GM19239 (cell line): ENCODE data around the gene ARAP2.

Experiments used
- DNase-seq: peaks from one replicate; pipeline ENCODE4 v3.0.0; 2011; ENCODE audit warnings: low spot score; ENCODE audit not compliant: insufficient read length
- FAIRE-seq: peaks from 2 replicates; lab custom pipeline; 2011; peaks lifted over from hg19 to GRCh38; lab: Jason Lieb, UNC

The ARAP2 gene

DNA sequence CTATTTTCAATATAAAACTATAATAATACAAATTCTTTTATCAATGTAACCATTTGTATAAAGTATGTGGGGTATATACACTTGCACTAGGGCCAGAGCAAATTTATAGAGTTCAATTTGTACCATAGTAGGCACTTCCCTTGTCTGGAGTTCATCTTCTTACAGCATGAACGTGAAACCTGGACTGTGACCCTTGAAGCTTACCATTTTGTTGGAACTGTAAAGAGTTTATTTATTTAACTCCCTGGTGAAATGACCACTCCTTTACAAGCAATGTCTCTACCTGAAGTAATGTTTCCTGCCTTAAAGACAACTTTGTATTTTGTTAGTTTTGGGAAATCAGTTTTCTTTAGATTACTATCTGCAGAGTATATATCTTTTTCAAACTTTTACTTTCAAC lies 188.2 kb downstream of the ARAP2 start:
- FAIRE-seq = no peak
- no peak for DNase-seq

DNA sequence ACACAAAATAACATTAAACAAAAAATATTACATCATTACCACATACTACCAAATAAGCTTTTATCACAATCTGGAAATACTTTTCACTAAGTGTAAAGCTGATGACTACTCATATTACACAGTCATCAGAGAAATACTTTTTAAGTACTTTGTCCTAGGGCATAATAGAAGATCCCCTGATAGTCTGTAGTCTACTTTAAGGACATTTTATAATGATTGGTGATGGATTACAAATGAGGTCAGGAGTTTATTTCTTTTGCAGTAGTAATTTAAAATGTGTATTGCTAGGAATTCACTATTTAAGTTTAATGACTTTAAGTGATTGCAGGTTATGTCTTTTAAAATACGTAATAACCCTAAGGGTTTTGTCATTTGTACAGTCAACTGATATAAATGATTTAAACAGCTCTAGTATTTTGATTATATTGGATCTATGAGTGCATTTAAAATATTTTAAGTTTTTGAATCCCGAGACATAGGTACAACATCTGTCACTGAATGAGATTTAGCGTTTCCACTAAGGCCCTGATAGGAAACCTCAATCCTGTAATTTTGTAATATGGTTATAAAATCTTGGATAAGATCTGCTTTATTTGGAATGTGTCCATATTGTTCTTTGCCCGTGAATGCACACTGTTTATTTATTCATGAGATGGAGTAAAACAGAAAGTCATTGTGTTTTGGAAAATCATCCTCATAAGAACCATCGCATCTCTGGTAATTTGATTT lies 189.5 kb downstream of the ARAP2 start:
- FAIRE-seq (no peak), DNase-seq (no peak)

DNA sequence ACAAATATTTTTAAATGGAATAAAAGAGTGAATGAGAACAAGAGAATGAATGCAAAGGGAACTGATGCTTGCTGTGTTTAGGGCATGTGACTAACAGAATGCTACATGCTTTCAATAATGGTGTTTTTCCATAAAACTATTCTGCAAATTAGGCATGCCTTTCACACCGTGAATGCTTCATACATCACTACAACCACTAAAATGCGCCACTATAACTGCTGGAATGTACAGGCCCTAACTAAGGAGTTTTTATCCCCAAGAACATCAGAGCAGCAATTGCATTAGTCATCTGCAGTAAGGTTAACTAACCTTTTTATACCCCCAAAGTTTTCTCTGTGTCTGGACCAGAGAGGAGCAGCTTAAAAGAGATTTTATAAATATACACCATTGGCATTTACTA lies 190.4 kb downstream of the ARAP2 start:
- no peak for DNase-seq

DNA sequence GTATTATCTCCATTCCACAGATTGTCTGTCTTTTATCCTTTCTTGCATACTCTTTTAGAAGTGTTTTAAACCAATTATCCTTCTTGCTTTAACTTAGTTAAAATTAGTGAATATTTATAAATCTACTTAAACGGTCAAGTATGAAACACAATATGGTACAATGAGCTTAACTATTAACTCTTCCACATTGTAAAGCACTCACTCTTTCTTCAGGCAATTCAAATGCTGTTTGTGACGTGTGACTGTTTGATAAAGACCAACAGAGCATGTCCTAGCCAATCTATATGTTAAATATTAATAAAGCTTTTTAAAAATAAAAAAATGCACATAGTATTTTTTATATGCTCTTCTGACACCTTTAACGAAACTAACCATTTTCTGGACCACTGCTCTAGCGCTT lies 192.7 kb downstream of the ARAP2 start:
- no peak for FAIRE-seq
- DNase-seq = no peak

More for the DNA sequence above, 190.4 kb downstream of the ARAP2 start:
- FAIRE-seq = no peak

DNA sequence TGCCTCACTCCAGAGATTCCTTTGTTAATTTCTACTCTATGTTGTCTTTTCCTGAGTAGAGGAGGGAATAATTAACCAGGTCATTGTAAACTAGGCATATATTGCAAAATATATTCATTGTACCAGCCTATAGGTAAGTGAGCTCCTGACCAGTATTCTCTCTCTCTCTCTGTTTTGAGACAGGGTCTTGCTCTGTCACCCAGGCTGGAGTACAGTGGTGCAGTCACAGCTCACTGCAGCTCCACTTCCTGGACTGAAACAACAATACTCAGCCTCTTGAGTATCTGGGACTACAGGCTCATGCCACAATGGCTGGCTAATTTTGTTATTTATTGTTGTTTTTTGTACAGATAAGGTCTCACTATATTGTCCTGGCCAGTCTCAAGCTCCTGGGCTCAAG lies 198.3 kb downstream of the ARAP2 start:
- DNase-seq (no peak), FAIRE-seq (no peak)

DNA sequence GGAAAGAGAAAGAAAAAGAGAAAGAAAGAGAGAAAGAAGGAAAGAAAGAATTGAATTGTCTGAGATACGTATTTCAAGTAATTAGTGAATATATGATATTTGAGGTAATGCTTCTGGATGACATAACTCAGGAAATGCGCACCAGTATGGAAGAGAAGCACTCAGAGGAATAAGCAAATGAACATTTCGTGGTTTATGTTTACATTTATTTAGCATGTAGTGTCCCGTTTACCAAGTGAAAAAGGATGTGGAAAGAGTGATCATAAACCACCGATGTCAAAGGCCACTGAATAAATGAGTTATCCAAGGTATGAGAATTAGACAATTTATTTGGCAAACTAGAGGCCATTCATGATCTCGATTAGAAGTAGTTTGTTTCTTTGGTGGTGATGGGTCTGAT lies 200.4 kb downstream of the ARAP2 start:
- no peak for DNase-seq
- FAIRE-seq = no peak

DNA sequence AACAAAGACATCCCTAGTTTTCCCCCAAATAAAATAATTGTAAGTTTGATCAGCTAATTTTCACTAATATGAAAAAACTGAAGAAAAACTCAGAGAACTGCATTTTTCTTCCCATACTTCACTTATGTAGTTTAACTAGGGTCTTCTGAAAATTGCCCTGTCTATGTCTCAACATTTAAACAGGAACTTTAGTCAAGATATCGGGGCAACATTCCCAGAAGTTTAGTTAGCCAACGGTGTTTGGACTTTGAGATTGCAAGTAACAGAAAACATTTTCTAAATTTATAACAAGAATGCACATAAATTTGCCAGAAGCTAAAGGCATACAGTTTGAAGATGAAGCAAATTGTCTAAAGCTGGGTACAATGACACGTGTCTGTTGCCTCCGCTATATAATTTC lies 201.1 kb downstream of the ARAP2 start:
- FAIRE-seq (no peak), DNase-seq (no peak)

DNA sequence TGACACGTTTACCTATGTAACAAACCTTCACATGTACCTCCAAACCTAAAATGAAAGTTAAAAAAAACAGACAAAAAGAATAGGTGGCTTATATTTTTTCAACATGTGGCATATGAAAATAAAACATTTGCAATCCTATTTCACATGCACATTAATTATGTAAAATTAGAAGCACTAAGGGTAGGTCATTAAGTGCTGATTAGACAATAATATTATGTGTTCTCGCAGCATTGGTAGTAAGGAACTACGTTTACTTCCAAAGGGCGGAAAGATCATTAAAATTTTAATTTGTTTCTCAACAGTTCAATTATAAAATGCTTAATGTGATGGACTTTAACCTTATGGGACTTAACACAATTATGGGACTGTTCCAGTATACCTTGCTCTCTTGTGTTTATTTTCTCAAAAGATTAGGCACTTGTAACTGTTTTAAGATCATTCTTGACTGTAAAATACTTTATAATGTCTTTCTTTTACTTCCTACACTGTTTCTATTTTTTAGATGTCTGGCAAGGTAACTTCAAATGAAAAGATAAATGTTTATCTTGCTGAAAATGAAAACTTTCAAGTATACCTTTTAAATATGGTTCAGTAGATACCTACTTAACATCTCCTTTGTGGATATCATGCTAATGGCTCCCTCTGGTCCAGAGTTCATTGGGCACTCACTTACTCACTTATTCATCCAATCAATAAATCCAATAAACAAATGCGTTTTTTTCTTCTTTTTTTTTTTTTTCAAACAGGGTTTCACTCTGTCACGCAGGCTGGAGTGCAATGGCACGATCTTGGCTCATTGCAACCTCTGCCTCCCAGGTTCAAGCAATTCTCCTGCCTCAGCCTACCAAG lies 202.0 kb downstream of the ARAP2 start:
- DNase-seq = no peak
- FAIRE-seq = no peak

DNA sequence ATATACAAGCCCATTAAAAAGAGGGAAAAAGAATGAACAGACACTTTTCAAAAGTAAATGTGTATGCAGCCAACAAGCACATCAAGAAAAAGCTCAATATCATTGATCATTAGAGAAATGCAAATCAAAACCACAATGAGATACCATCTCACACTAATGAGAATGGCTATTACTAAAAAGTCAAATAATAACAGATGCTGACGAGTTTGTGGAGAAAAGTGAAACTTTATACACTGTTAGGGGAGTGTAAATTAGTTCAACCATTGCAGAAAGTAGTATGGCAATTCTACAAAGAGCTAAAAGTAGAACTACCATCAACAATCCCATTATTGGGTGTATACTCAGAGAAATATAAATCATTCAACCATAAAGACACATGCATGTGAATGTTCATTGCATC lies 203.0 kb downstream of the ARAP2 start:
- no peak for DNase-seq
- no peak for FAIRE-seq

DNA sequence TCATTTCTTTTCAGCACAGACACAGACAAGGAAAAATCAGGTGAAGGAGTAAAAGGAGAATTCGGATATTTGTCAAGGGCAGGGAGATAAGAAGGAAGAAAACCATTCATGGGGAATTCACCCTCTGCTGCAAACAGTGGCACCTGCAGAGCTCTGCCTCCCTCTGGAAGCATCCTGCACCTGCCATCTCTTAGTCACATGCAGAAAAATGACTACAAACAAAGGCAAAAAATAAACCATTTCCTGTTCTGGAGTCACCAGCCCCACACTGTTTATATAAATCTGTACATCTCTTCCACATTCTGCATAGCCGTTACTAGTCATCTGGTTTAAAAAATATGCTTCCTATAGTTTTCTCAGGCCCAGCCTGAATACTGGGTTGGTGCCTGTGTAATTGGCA lies 205.3 kb downstream of the ARAP2 start:
- FAIRE-seq (no peak), DNase-seq (no peak)

DNA sequence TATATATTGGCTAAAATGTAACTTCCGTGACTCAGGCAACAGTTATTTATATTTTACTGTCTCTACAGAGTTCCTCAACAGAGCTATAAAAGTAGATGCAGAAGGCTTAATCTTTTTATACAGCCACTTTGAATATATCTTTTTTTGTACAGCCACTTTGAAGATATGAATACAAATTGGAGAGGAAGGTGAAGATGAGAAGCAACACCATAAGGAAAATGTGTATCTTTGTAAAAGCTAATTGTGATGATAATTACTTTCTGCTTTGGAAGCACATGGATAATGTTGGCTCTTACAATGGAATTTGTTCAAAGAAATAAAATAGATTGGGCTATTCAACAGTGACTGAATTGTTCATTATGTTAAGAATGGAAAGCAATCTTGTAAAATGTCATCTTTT lies 205.8 kb downstream of the ARAP2 start:
- DNase-seq (no peak), FAIRE-seq (no peak)

DNA sequence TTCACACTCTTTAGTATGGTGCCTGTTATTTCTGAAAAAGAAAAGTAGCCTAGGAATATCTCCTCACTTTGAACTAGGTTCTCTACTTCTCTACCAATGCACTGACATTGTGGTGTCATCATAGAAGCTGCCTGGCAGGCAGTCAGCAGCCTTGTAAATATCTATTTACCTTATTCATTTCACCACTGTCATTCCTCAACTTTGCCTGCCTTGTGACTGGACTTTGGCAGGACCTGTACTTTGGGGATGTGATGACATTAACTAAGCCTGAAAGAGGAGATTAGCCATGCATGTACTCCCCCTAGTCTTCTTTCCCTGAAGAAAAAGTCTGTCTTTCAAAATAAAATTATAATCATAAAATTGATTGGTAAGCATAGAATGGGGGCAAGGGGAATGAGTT lies 207.2 kb downstream of the ARAP2 start:
- FAIRE-seq = no peak
- no peak for DNase-seq

DNA sequence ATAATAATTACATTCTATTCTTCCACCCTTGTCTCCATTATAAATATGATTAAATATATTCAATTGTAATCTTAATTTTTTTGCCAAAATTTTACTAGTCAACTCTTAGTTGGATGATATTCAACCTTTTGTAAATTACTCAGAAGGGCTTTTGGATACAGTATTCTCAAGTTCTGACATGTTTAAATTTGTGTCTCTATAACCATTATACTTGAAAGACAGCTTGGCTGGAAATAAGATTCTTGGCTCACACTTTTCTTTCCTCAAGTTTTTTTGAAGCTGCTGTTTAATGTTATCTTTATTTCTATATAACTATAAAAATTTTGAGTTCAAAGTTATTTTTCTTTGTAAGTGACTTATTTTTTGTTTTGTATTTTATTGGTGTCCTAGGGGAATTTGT lies 214.4 kb downstream of the ARAP2 start:
- FAIRE-seq (no peak), DNase-seq (no peak)

DNA sequence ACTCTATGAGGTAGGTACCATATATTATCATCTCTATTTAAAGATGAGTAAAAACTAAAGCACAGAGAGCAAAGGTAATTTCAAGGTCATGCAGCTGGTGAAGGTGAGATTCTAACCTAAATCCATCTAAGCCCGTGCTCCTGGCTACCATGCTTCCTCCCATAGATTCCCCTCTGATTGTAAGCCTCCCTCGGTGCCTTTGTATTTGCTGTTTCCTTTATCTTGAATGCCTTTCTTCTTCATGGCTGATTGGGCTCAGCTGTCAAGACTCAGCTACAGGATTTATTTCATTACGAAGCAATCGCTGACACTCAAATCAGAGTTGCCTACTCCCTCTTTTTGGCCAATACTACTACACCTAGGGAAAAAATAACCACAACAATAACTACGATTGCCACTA lies 217.1 kb downstream of the ARAP2 start:
- DNase-seq (no peak), FAIRE-seq (no peak)

DNA sequence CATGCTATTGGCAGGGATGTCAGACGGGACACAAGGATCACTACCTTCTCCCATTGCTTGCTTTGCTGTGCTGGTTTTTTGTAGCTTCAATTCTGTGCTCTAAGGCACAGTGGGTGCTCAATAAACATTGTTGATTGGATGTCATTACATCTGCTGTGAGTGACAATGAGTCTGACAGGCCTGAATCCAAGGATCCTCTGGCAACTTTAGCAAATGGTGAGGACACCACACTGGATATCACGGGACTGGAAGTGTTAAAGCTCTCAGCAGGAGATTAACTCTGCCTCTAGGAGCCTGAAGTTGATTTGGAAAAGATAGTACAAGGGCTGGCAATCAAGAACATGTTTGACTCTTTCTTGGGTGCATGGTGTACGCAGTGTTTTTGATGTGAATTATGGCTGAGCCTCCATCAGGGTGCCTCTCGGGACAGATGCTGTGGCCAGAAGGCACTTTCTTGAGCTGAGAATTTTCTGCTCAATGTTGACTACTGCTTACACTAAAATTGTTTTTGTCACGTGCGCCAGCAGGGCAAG lies 217.9 kb downstream of the ARAP2 start:
- FAIRE-seq = no peak

DNA sequence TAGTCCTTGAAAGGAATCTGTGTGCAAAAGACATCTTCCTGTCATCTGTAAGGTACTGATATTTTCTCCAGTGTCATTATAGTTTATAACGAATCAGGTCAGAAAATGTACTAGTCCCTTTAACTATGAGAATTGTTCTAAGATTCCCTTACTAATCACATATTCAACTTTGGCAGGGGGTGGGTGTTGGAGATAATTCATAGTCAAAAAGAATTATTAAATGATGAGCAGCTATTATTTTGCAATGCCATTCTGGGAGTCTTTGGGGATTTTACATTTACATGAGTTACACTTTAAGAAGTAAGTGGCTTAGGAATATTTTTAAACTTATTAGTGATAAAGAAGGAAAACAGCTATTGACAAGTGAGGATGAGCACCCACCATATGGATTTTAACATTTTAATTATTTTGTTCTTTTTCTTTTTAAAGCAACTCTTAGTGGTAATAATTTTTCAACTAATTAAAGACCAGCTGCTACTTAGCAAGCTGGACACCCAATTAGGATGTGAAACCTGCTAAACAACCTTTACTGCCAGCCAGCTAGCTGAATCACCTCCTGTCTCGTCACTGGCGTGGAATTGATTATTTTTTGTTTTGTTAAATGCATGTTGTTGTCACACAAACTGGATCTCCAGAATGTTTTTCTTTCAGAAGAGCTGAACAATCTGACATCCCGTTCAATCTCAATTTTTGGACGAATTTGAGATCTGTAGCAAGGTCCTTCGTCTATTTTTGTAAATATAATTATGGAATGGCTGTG lies 219.2 kb downstream of the ARAP2 start:
- FAIRE-seq (no peak), DNase-seq (no peak)

More for the DNA sequence above, 217.9 kb downstream of the ARAP2 start:
- DNase-seq = no peak

DNA sequence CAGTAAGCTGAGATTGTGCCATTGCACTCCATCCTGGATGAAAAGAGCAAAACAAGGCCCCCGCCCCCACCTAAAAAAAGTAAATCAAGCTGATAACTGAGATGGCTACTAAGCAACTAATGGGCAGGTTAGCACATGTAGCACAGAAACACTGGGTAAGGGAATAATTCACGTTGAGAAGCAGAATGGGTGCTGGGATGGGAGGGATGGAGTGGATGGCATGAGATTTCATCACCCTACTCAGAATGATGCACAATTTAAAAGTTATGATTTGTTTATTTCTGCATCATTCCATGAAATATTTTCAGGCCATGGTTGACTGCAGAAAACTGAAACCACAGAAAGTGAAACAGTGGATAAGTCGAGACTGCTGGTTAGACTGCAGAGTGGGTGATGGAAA lies 224.0 kb downstream of the ARAP2 start:
- no peak for FAIRE-seq
- DNase-seq = no peak
